ENCODE data around the gene XXYLT1. TPM values are rescaled to one million over a fixed set of nuclear protein-coding genes. Genes with fewer than 3 reads are reported as not detected.

XXYLT1 gene
- total RNA-seq, 1 experiment from 2014 or later: 10.9 TPM

GRCh38 chr3:195170496-195170895 lies 100.5 kb downstream of the XXYLT1 start (continued):
- TF ChIP-seq, protein P1, sequence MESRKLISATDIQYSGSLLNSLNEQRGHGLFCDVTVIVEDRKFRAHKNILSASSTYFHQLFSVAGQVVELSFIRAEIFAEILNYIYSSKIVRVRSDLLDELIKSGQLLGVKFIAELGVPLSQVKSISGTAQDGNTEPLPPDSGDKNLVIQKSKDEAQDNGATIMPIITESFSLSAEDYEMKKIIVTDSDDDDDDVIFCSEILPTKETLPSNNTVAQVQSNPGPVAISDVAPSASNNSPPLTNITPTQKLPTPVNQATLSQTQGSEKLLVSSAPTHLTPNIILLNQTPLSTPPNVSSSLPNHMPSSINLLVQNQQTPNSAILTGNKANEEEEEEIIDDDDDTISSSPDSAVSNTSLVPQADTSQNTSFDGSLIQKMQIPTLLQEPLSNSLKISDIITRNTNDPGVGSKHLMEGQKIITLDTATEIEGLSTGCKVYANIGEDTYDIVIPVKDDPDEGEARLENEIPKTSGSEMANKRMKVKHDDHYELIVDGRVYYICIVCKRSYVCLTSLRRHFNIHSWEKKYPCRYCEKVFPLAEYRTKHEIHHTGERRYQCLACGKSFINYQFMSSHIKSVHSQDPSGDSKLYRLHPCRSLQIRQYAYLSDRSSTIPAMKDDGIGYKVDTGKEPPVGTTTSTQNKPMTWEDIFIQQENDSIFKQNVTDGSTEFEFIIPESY (IDR thresholded peaks at IDR 0.05; ENCODE audit: extremely low read depth, insufficient replicate concordance, low read length): no peak

- H3K36me3 ChIP-seq (ENCODE audit: control insufficient read depth in 1 of 2, insufficient read depth in 2 of 2, low read length in 2 of 2): no peaks in the 10 kb centered on the region
- BruUV-seq (replicated peaks): no TSS peak
- ChIA-PET CTCF (no interaction called here), RAD21 (ENCODE audit: low non-redundant PET in 1 of 2, low total read pairs in 2 of 2, uncharacterized antibody in 2 of 2, unreplicated experiment in 2 of 2) (no interaction called here), POLR2A (no interaction called here)
- H3K9ac ChIP-seq (ENCODE audit: low read length): no peak overlapping the region
- H3K9me3 ChIP-seq (ENCODE audit: control insufficient read depth in 1 of 2, insufficient read depth in 1 of 2, low read depth in 1 of 2, low read length in 2 of 2): no peaks in the 10 kb centered on the region
- no peaks in the 10 kb centered on the region for H3K9me2 ChIP-seq (ENCODE audit: insufficient read depth)
- no peak overlapping the region for H3K4me2 ChIP-seq (ENCODE audit: low read length)
- intact Hi-C loops (cut with micrococcal nuclease): no loop called here
- TF ChIP-seq, protein P1 (IDR thresholded peaks at IDR 0.05; ENCODE audit: extremely low read depth, insufficient replicate concordance, low read length): no peak
- no peak for TF ChIP-seq EGR1 (IDR thresholded peaks at IDR 0.05; ENCODE audit: low read depth)
- no peak for TF ChIP-seq CBX3 (IDR thresholded peaks at IDR 0.05; ENCODE audit: low read depth)
- no peak for TF ChIP-seq EZH2 (IDR thresholded peaks at IDR 0.05)
- TF ChIP-seq ZNF274 (IDR thresholded peaks at IDR 0.05; ENCODE audit: low read depth, low read length): no peak
- TF ChIP-seq ELF1 (IDR thresholded peaks at IDR 0.05; ENCODE audit: borderline replicate concordance, low read depth): no peak
- H3K4me3 ChIP-seq (replicated peaks in 1 of 2; ENCODE audit: low read depth in 1 of 2, low read length in 2 of 2): no peak overlapping the region
- H3K27ac ChIP-seq (ENCODE audit: low read depth, low read length): no peak overlapping the region
- H3K79me2 ChIP-seq (ENCODE audit: insufficient read depth, low read length): no peaks in the 10 kb centered on the region
- ATAC-seq: no peak
- no peak for DNase-seq (ENCODE audit: low read depth, low spot score)
- no peaks in the 10 kb centered on the region for H3K4me1 ChIP-seq (ENCODE audit: control insufficient read depth in 1 of 2, insufficient read depth in 2 of 2, low read length in 2 of 2)
- H3K27me3 ChIP-seq (ENCODE audit: insufficient read depth, low read length): no peaks in the 10 kb centered on the region
- H4K20me1 ChIP-seq (ENCODE audit: insufficient read depth): no peaks in the 10 kb centered on the region
- H2AFZ ChIP-seq (ENCODE audit: low read depth, low read length, poor library complexity, severe bottlenecking): no peak overlapping the region
These were observed 101.8 kb downstream of the XXYLT1 start for GRCh38 chr3:195169011-195169649.

Measured in HCT116 (cell line).